HL-60 (cell line): ENCODE results near the gene CEACAM5.

Experiments used
- POLR2AphosphoS5 ChIP-seq: IDR thresholded peaks from 2 replicates; pipeline ENCODE4 v1.6.1; 2012; ENCODE audit warnings: low read depth
- SPI1 ChIP-seq: IDR thresholded peaks from 2 replicates; pipeline ENCODE4 v1.6.1; 2012; ENCODE audit warnings: low read depth, mild to moderate bottlenecking, borderline replicate concordance
- TF ChIP-seq, protein P1 (sequence below): IDR thresholded peaks from one replicate; pipeline ENCODE4 v1.5.1; 2011; ENCODE audit warnings: low read length, control low read depth, inconsistent platforms; ENCODE audit not compliant: insufficient read depth

GRCh38 chr19:41691268-41691970, 17.0 kb upstream of the CEACAM5 start:
- TF ChIP-seq, protein P1, sequence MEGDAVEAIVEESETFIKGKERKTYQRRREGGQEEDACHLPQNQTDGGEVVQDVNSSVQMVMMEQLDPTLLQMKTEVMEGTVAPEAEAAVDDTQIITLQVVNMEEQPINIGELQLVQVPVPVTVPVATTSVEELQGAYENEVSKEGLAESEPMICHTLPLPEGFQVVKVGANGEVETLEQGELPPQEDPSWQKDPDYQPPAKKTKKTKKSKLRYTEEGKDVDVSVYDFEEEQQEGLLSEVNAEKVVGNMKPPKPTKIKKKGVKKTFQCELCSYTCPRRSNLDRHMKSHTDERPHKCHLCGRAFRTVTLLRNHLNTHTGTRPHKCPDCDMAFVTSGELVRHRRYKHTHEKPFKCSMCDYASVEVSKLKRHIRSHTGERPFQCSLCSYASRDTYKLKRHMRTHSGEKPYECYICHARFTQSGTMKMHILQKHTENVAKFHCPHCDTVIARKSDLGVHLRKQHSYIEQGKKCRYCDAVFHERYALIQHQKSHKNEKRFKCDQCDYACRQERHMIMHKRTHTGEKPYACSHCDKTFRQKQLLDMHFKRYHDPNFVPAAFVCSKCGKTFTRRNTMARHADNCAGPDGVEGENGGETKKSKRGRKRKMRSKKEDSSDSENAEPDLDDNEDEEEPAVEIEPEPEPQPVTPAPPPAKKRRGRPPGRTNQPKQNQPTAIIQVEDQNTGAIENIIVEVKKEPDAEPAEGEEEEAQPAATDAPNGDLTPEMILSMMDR: peak; percentile 58
- TF ChIP-seq POLR2AphosphoS5 (no peak), SPI1 (no peak)
